HL-60/S4 (cell line): ENCODE data around the gene B4GALT5.

Source experiments
- in situ Hi-C: fragments of 300-500 bp; cut with MboI; formaldehyde crosslinking; loops from 2 replicates; pipeline ENCODE4 v1.14.3; 2022; ENCODE audit warnings: low sequenced_read_pairs

B4GALT5 gene

GRCh38 chr20:49659056-49659455, 54.6 kb downstream of the B4GALT5 start:
- in situ Hi-C loops = no loop called here

- in situ Hi-C loops = no loop called here
Observed at GRCh38 chr20:49658508-49658907, 55.2 kb downstream of the B4GALT5 start.

- in situ Hi-C loops = no loop called here
Observed at GRCh38 chr20:49657118-49657901, 56.4 kb downstream of the B4GALT5 start.

- in situ Hi-C loops = no loop called here
Observed at GRCh38 chr20:49656304-49656703, 57.4 kb downstream of the B4GALT5 start.

GRCh38 chr20:49653925-49654434, 59.7 kb downstream of the B4GALT5 start:
- in situ Hi-C loops = no loop called here

- in situ Hi-C loops = no loop called here
Observed at GRCh38 chr20:49649672-49650071, 64.0 kb downstream of the B4GALT5 start.

- in situ Hi-C loops = no loop called here
Observed at GRCh38 chr20:49647550-49647949, 66.1 kb downstream of the B4GALT5 start.

- in situ Hi-C loops = no loop called here
Observed at GRCh38 chr20:49646528-49646927, 67.2 kb downstream of the B4GALT5 start.

GRCh38 chr20:49646126-49646525, 67.6 kb downstream of the B4GALT5 start:
- in situ Hi-C loops = no loop called here

GRCh38 chr20:49644980-49645565, 68.6 kb downstream of the B4GALT5 start:
- in situ Hi-C loops = no loop called here

GRCh38 chr20:49642816-49643215, 70.9 kb downstream of the B4GALT5 start:
- in situ Hi-C loops = no loop called here

GRCh38 chr20:49641683-49642656, 71.7 kb downstream of the B4GALT5 start:
- in situ Hi-C loops = no loop called here

GRCh38 chr20:49637046-49637637, 76.5 kb downstream of the B4GALT5 start:
- in situ Hi-C loops = no loop called here

GRCh38 chr20:49636447-49636846, 77.2 kb downstream of the B4GALT5 start:
- in situ Hi-C loops = no loop called here

GRCh38 chr20:49635866-49636265, 77.8 kb downstream of the B4GALT5 start:
- in situ Hi-C loops = no loop called here

- in situ Hi-C loops = no loop called here
Observed at GRCh38 chr20:49635166-49635565, 78.5 kb downstream of the B4GALT5 start.

GRCh38 chr20:49634116-49634515, 79.6 kb downstream of the B4GALT5 start:
- in situ Hi-C loops = no loop called here

- in situ Hi-C loops = no loop called here
Observed at GRCh38 chr20:49633643-49634042, 80.0 kb downstream of the B4GALT5 start.

- in situ Hi-C loops = no loop called here
Observed at GRCh38 chr20:49633023-49633422, 80.7 kb downstream of the B4GALT5 start.

GRCh38 chr20:49631856-49632418, 81.7 kb downstream of the B4GALT5 start:
- in situ Hi-C loops = no loop called here
